ENCODE results near the gene TRIM14. TPM values are rescaled to one million over a fixed set of nuclear protein-coding genes. Genes with fewer than 3 reads are reported as not detected.

The TRIM14 gene
- total and polyA plus RNA-seq, 9 donors = 2.3 to 24.0 (median 5.7) TPM

GRCh38 chr9:98070704-98071103, 48.3 kb downstream of the TRIM14 start:
- intact Hi-C loops (cut with DNase I) = loop anchor here in 1 of 4 donors (10.0 kb wide), 1 partner anchor 184 kb away; the partner anchor contains the start of gene TBC1D2
- H3K4me3 ChIP-seq = no peak overlapping the region
- H3K27ac ChIP-seq = no peak overlapping the region
- H3K4me1 ChIP-seq (ENCODE audit: insufficient read depth) = peaks cover 3% of the 10 kb centered on the region
- no peaks in the 10 kb centered on the region for H3K9me3 ChIP-seq
- no peak for DNase-seq
- no peaks in the 10 kb centered on the region for H3K27me3 ChIP-seq
- H3K36me3 ChIP-seq = no peaks in the 10 kb centered on the region
- WGBS, 3 donors = 94 to 95% (median 95%) methylated on average over 7 of the region's 7 CpGs
- TF ChIP-seq EP300 (IDR thresholded peaks at IDR 0.05) (no peak), POLR2A (IDR thresholded peaks at IDR 0.05) (no peak), CTCF (IDR thresholded peaks at IDR 0.05) (no peak)

GRCh38 chr9:98069551-98069950, 49.5 kb downstream of the TRIM14 start:
- no peak overlapping the region for H3K27ac ChIP-seq
- no peak for DNase-seq
- H3K4me3 ChIP-seq = no peak overlapping the region
- no peaks in the 10 kb centered on the region for H3K9me3 ChIP-seq
- H3K4me1 ChIP-seq (ENCODE audit: insufficient read depth) = peaks cover 3% of the 10 kb centered on the region
- TF ChIP-seq EP300 (IDR thresholded peaks at IDR 0.05) (no peak), POLR2A (IDR thresholded peaks at IDR 0.05) (no peak), CTCF (IDR thresholded peaks at IDR 0.05) (no peak)
- H3K27me3 ChIP-seq = no peaks in the 10 kb centered on the region
- H3K36me3 ChIP-seq = no peaks in the 10 kb centered on the region
- intact Hi-C loops (cut with DNase I) = no loop called here
- WGBS, 3 donors = 96 to 97% (median 96%) methylated on average over 6 of the region's 6 CpGs

DNA sequence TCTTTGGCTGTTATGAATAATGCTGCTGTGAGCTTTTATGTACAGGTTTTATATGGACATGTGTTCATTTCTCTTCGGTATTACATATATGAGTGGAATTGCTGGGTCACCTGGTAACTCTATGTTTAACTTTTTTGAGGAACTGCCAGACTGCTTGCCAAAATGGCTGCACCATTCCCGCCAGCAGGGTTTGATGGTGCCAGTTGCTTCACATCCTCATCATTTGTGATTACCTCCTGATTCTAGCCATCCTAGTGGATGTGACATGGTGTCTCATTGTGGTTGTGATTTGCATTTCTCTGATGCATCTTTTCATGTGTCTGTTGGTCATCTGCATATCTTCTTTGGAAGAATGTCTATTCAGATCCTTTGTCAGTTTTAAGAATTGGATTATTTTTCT, 51.8 kb downstream of the TRIM14 start:
- Histone ChIP-seq H3K4me3 (no peak overlapping the region), H3K4me1 (ENCODE audit: insufficient read depth) (no peaks in the 10 kb centered on the region), H3K27ac (no peak overlapping the region), H3K9me3 (no peaks in the 10 kb centered on the region), H3K36me3 (no peaks in the 10 kb centered on the region), H3K27me3 (no peaks in the 10 kb centered on the region)
- intact Hi-C loops (cut with DNase I) = no loop called here
- TF ChIP-seq POLR2A (IDR thresholded peaks at IDR 0.05) (no peak), CTCF (IDR thresholded peaks at IDR 0.05) (no peak), EP300 (IDR thresholded peaks at IDR 0.05) (no peak)
- DNase-seq = no peak
- WGBS, 3 donors = 96 to 98% (median 98%) methylated on average over 2 of the region's 2 CpGs

- DNase-seq = no peak
- Histone ChIP-seq H3K4me3 (no peak overlapping the region), H3K27me3 (no peaks in the 10 kb centered on the region), H3K4me1 (ENCODE audit: insufficient read depth) (no peaks in the 10 kb centered on the region), H3K36me3 (no peaks in the 10 kb centered on the region), H3K9me3 (no peaks in the 10 kb centered on the region), H3K27ac (no peak overlapping the region)
- no peak for TF ChIP-seq CTCF (IDR thresholded peaks at IDR 0.05)
- no peak for TF ChIP-seq EP300 (IDR thresholded peaks at IDR 0.05)
- no peak for TF ChIP-seq POLR2A (IDR thresholded peaks at IDR 0.05)
- 94 to 96% (median 95%) methylated on average over 3 of the region's 3 CpGs for WGBS, 3 donors
- intact Hi-C loops (cut with DNase I) = no loop called here
Measured at GRCh38 chr9:98066235-98066634, 52.8 kb downstream of the TRIM14 start.

Data from ovary (tissue), 9 donors.